Activated naive CD8-positive, alpha-beta T cell treated with anti-CD3 and anti-CD28 coated beads, Interleukin-2, amount 50 U/mL, for 16 hours (primary cell): ENCODE data around the gene SMO.
"Not testable (repeated sequence)": the region's sequence is repeated elsewhere in the genome, so short reads cannot be mapped to it uniquely, and the experiment has no call there.

Experiments used
- DNase-seq: peaks from one replicate; pipeline ENCODE4 v3.0.0-alpha.2; 2020; ENCODE audit warnings: low read depth, low spot score

Gene SMO

DNA sequence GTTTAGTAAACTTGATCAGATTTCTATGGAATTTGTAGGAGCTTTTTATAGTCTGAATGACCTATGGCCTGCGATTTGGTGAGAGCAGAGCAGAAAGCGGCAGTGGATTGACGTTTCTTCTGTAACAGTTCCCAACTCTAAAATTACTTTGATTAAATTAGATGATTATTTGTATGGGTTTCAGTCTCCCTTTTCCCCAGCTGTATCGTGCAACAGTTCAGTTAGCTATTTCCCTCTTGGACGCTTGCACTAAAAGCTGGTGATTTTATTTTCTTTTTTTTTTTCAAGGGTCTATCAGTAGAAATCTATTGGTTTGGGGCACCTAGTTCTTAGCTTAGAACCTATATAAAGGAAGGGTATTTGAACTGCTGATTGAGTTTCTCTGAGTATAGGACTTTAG lies 43.2 kb downstream of the SMO start:
- DNase-seq = no peak

GRCh38 chr7:129238546-129238945 lies 50.1 kb downstream of the SMO start:
- no peak for DNase-seq

- DNase-seq = no peak
Measured at GRCh38 chr7:129240119-129240820, 51.8 kb downstream of the SMO start.

DNA sequence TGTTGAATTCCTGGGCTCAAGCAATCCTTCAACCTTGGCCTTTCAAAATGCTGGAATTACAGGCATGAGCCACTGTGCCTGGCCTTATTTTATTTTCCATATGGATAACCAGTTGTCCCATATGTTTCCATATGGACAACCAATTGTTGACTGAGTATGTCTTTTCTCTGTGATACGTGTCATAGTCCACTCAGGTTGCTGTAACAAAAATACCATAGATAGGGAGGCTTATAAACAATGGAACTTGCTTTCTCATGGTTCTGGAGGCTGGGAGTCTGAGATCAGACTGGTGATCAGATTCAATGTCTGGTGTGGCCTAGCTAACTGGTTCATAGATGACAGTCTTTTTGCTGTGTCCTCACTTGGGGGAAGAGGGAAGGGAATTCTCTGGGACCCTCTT lies 55.8 kb downstream of the SMO start:
- no peak for DNase-seq

DNA sequence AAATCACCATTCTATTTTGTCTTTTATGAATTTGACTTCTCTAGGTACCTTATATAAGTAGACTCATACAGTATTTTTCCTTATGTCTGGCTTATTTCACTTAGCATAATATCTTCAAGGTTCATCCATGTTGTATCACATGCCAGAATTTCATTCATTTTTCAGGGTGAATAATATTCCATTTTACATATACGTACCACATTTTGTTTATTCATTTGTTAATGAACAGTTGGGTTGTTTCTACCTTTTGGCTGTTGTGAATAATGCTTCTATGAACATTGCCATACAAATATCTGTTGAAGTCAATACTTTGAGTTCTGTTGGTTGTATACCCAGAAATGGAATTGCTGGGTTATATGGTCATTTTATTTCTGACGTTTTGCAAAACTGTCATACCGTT lies 57.1 kb downstream of the SMO start:
- DNase-seq = no peak

DNA sequence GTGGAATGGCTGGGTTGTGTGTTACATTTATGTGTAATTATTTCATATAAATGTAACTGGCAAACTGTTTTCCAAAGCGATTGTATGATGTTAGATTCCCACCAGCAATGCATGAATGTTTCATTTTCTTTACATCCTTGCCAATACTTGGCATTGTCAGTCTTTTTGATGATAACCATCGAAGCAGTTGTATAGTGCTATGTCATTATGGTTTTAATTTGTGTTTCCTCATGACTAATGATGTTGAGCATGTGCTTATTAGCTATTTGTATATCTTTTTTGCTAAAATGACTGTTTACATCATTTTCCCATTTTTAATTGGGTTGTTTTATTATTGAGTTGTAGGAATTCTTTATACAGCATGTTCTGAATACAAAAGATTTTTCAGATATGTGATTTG lies 58.7 kb downstream of the SMO start:
- DNase-seq = no peak

- no peak for DNase-seq
Measured at GRCh38 chr7:129252128-129252527, 63.7 kb downstream of the SMO start.

- DNase-seq = not testable (repeated sequence)
Measured at GRCh38 chr7:129252603-129253002, 64.2 kb downstream of the SMO start.

DNA sequence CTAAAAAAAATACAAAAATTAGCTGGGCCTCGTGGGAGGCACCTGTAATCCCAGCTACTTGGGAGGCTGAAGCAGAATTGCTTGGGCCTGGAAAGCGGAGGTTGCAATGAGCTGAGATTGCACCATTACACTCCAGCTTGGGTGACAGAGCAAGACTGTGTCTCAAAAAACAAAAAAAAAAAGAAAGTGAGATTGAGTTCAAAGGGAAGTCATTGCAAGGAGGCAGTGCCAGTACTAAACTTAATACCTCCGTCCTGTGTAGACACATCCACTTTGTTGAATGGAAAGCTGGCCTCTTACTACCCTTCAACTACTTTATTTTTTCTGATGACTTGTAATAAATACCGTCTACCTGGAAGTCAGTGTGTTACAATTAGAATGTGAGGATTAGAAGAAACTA lies 67.4 kb downstream of the SMO start:
- no peak for DNase-seq

- no peak for DNase-seq
Measured at GRCh38 chr7:129256221-129256620, 67.8 kb downstream of the SMO start.

- DNase-seq = no peak
Measured at GRCh38 chr7:129257168-129257567, 68.7 kb downstream of the SMO start.

- no peak for DNase-seq
Measured at GRCh38 chr7:129258649-129259389, 70.4 kb downstream of the SMO start.

- no peak for DNase-seq
Measured at GRCh38 chr7:129262324-129262723, 73.9 kb downstream of the SMO start.
